ENCODE measurements around the gene HSP90AB1. TPM values are rescaled to one million over a fixed set of nuclear protein-coding genes. Genes with fewer than 3 reads are reported as not detected.

Gene HSP90AB1
- total and polyA plus RNA-seq, 2 experiments from 2014 or later, result 440 to 891 TPM

GRCh38 chr6:44292661-44293365 lies 45.9 kb downstream of the HSP90AB1 start:
- no peaks in the 10 kb centered on the region for H3K9me3 ChIP-seq (ENCODE audit: low read depth)
- H3K36me3 ChIP-seq (replicated peaks; ENCODE audit: insufficient read depth, low read depth), result no peaks in the 10 kb centered on the region
- H3K4me2 ChIP-seq, result no peak overlapping the region
- H3K4me3 ChIP-seq, result no peak overlapping the region
- TF ChIP-seq EZH2phosphoT487 (IDR thresholded peaks at IDR 0.05; ENCODE audit: low read depth, severe bottlenecking, unreplicated experiment) (no peak), CTCF (IDR thresholded peaks at IDR 0.05; ENCODE audit: poor library complexity) (no peak), EZH2 (IDR thresholded peaks at IDR 0.05; ENCODE audit: borderline replicate concordance) (no peak)
- no peak overlapping the region for H3K27ac ChIP-seq
- peaks cover 79% of the 10 kb centered on the region for H3K27me3 ChIP-seq
- H2AFZ ChIP-seq, result no peak overlapping the region
- no peaks in the 10 kb centered on the region for H4K20me1 ChIP-seq (ENCODE audit: insufficient read depth, poor library complexity, severe bottlenecking)
- no peaks in the 10 kb centered on the region for H3K9me2 ChIP-seq (replicated peaks; ENCODE audit: insufficient read depth)
- H3K4me1 ChIP-seq (ENCODE audit: insufficient read depth), result peaks cover 2% of the 10 kb centered on the region
- no peak for DNase-seq (ENCODE audit: low spot score)
- WGBS (ENCODE audit: low lambda C conversion rate, missing lambda C conversion rate), result 87% methylated on average over 4 of the region's 4 CpGs
- no peaks in the 10 kb centered on the region for H3K79me2 ChIP-seq

- H2AFZ ChIP-seq, result no peak overlapping the region
- WGBS (ENCODE audit: low lambda C conversion rate, missing lambda C conversion rate), result 76% methylated on average over 7 of the region's 7 CpGs
These were observed 48.2 kb downstream of the HSP90AB1 start for GRCh38 chr6:44294832-44295791.

More at GRCh38 chr6:44294832-44295791, 48.2 kb downstream of the HSP90AB1 start:
- TF ChIP-seq EZH2 (IDR thresholded peaks at IDR 0.05; ENCODE audit: borderline replicate concordance), result no peak
- TF ChIP-seq EZH2phosphoT487 (IDR thresholded peaks at IDR 0.05; ENCODE audit: low read depth, severe bottlenecking, unreplicated experiment), result no peak
- TF ChIP-seq CTCF (IDR thresholded peaks at IDR 0.05; ENCODE audit: poor library complexity), result no peak
- Histone ChIP-seq H3K36me3 (replicated peaks; ENCODE audit: insufficient read depth, low read depth) (no peaks in the 10 kb centered on the region), H4K20me1 (ENCODE audit: insufficient read depth, poor library complexity, severe bottlenecking) (no peaks in the 10 kb centered on the region), H3K79me2 (no peaks in the 10 kb centered on the region), H3K4me3 (no peak overlapping the region), H3K4me2 (no peak overlapping the region), H3K27me3 (peaks cover 76% of the 10 kb centered on the region), H3K4me1 (ENCODE audit: insufficient read depth) (peaks cover 3% of the 10 kb centered on the region), H3K9me2 (replicated peaks; ENCODE audit: insufficient read depth) (no peaks in the 10 kb centered on the region), H3K9me3 (ENCODE audit: low read depth) (no peaks in the 10 kb centered on the region), H3K27ac (no peak overlapping the region)
- no peak for DNase-seq (ENCODE audit: low spot score)

All from hepatocyte (in vitro differentiated cells).